ENCODE results near the gene PIGV.

PIGV gene

GRCh38 chr1:26787706-26788514 lies at the start of gene PIGV:
PIGV (plus strand) TSS chr1:26787950; CDS start chr1:26790816, 2,866 bp downstream.
- H3K9ac ChIP-seq (ENCODE audit: low read length in 5 of 5), result peak within 1 kb of the TSS; percentile 94 to 99 (median 96)

GRCh38 chr1:26739329-26739914 lies 48.3 kb upstream of the PIGV start:
- H3K4me3 ChIP-seq (ENCODE audit: low read depth in 1 of 5, low read length in 5 of 5), result no peak overlapping the region
- H3K4me1 ChIP-seq (ENCODE audit: control insufficient read depth in 5 of 5, insufficient read depth in 5 of 5, low read length in 5 of 5), result peaks cover 0 to 26% (median 7%) of the 10 kb centered on the region in 5 donors
- H3K27me3 ChIP-seq (ENCODE audit: control insufficient read depth in 5 of 5, insufficient read depth in 4 of 5, low read length in 5 of 5), result no peaks in the 10 kb centered on the region
- peak overlapping the region in 1 of 5 donors; percentile 11 for H3K9ac ChIP-seq (ENCODE audit: low read length in 5 of 5)
- peaks cover 15 to 61% (median 33%) of the 10 kb centered on the region in 5 donors for H3K36me3 ChIP-seq (ENCODE audit: control insufficient read depth in 5 of 5, insufficient read depth in 5 of 5, low read length in 5 of 5)
- no peak overlapping the region for H3K27ac ChIP-seq (ENCODE audit: low read depth, low read length)
- no peaks in the 10 kb centered on the region for H3K9me3 ChIP-seq (ENCODE audit: control insufficient read depth in 5 of 5, low read length in 5 of 5)

More at GRCh38 chr1:26787706-26788514, at the start of gene PIGV:
- Histone ChIP-seq H3K27ac (ENCODE audit: low read depth, low read length) (peak within 1 kb of the TSS; percentile 100), H3K9me3 (ENCODE audit: control insufficient read depth in 5 of 5, low read length in 5 of 5) (no peaks in the 10 kb centered on the region), H3K4me1 (ENCODE audit: control insufficient read depth in 5 of 5, insufficient read depth in 5 of 5, low read length in 5 of 5) (peaks cover 23 to 85% (median 76%) of the 10 kb centered on the region in 5 donors), H3K4me3 (ENCODE audit: low read depth in 1 of 5, low read length in 5 of 5) (peak within 1 kb of the TSS; percentile 78 to 96 (median 81)), H3K36me3 (ENCODE audit: control insufficient read depth in 5 of 5, insufficient read depth in 5 of 5, low read length in 5 of 5) (peaks cover 0 to 3% (median 0%) of the 10 kb centered on the region in 5 donors), H3K27me3 (ENCODE audit: control insufficient read depth in 5 of 5, insufficient read depth in 4 of 5, low read length in 5 of 5) (no peaks in the 10 kb centered on the region)

GRCh38 chr1:26740023-26740634 lies 47.6 kb upstream of the PIGV start:
- H3K4me1 ChIP-seq (ENCODE audit: control insufficient read depth in 5 of 5, insufficient read depth in 5 of 5, low read length in 5 of 5), result peaks cover 1 to 31% (median 12%) of the 10 kb centered on the region in 5 donors

DNA sequence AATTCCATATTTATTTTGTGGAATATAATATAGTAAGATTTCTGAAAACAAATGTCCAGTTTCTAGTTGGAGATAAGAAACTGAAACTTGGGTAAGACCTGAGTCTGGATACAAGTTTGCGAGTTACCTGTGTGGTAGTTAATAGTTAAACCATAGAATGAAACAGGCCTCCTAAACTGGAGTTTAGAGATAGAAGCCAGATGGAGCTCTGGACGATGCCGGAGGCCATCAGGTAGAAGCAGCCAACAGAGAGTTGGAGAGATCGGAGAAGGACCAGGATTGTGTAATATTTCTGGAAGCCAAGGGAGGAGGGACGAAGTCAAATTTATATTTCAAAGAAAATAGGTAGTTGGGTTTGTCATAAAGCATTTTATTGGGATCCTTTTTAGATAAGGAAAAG lies 46.8 kb upstream of the PIGV start:
- no peak overlapping the region for H3K27ac ChIP-seq (ENCODE audit: low read depth, low read length)
- no peaks in the 10 kb centered on the region for H3K27me3 ChIP-seq (ENCODE audit: control insufficient read depth in 5 of 5, insufficient read depth in 4 of 5, low read length in 5 of 5)
- H3K9me3 ChIP-seq (ENCODE audit: control insufficient read depth in 5 of 5, low read length in 5 of 5), result no peaks in the 10 kb centered on the region
- H3K9ac ChIP-seq (ENCODE audit: low read length in 5 of 5), result no peak overlapping the region
- peaks cover 1 to 38% (median 15%) of the 10 kb centered on the region in 5 donors for H3K4me1 ChIP-seq (ENCODE audit: control insufficient read depth in 5 of 5, insufficient read depth in 5 of 5, low read length in 5 of 5)
- H3K4me3 ChIP-seq (ENCODE audit: low read depth in 1 of 5, low read length in 5 of 5), result no peak overlapping the region
- H3K36me3 ChIP-seq (ENCODE audit: control insufficient read depth in 5 of 5, insufficient read depth in 5 of 5, low read length in 5 of 5), result peaks cover 13 to 59% (median 29%) of the 10 kb centered on the region in 5 donors

More at GRCh38 chr1:26740023-26740634, 47.6 kb upstream of the PIGV start:
- Histone ChIP-seq H3K4me3 (ENCODE audit: low read depth in 1 of 5, low read length in 5 of 5) (no peak overlapping the region), H3K36me3 (ENCODE audit: control insufficient read depth in 5 of 5, insufficient read depth in 5 of 5, low read length in 5 of 5) (peaks cover 15 to 59% (median 31%) of the 10 kb centered on the region in 5 donors), H3K27ac (ENCODE audit: low read depth, low read length) (no peak overlapping the region), H3K9ac (ENCODE audit: low read length in 5 of 5) (peak overlapping the region in 1 of 5 donors; percentile 11), H3K9me3 (ENCODE audit: control insufficient read depth in 5 of 5, low read length in 5 of 5) (no peaks in the 10 kb centered on the region), H3K27me3 (ENCODE audit: control insufficient read depth in 5 of 5, insufficient read depth in 4 of 5, low read length in 5 of 5) (no peaks in the 10 kb centered on the region)

DNA sequence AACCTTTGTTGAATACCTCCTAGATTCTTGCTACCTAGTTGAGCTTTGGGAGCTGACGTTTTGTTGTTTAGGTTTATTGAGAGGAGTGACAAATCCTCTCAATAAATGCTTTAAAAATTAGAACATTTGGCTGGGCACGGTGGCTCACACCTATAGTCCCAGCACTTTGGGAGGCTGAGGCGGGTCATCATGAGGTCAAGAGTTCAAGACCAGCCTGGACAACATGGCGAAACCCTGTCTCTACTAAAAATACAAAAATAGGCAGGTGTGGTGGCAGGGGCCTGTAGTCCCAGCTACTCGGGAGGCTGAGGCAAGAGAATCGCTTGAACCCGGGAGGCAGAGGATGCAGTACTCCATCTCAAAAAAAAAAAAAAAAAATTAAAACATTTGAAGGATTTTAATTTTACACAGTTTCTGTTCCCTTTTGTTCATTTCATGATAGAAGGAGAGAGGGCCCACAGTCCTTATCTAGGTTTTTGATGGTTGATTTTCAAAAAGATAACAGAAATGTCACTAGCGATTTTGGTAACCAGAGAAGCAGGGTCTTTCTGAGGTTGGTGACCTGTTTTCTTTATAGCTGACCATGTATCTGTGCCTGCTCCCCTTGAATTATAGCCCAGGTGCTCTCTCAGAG lies 44.2 kb upstream of the PIGV start:
- peaks cover 13 to 50% (median 21%) of the 10 kb centered on the region in 5 donors for H3K36me3 ChIP-seq (ENCODE audit: control insufficient read depth in 5 of 5, insufficient read depth in 5 of 5, low read length in 5 of 5)
- no peaks in the 10 kb centered on the region for H3K9me3 ChIP-seq (ENCODE audit: control insufficient read depth in 5 of 5, low read length in 5 of 5)
- no peak overlapping the region for H3K4me3 ChIP-seq (ENCODE audit: low read depth in 1 of 5, low read length in 5 of 5)
- no peaks in the 10 kb centered on the region for H3K27me3 ChIP-seq (ENCODE audit: control insufficient read depth in 5 of 5, insufficient read depth in 4 of 5, low read length in 5 of 5)
- peaks cover 1 to 47% (median 25%) of the 10 kb centered on the region in 5 donors for H3K4me1 ChIP-seq (ENCODE audit: control insufficient read depth in 5 of 5, insufficient read depth in 5 of 5, low read length in 5 of 5)
- peak overlapping the region; percentile 84 for H3K27ac ChIP-seq (ENCODE audit: low read depth, low read length)
- no peak overlapping the region for H3K9ac ChIP-seq (ENCODE audit: low read length in 5 of 5)

- Histone ChIP-seq H3K9ac (ENCODE audit: low read length in 5 of 5) (peak overlapping the region in 1 of 5 donors; percentile 25), H3K27ac (ENCODE audit: low read depth, low read length) (peak overlapping the region; percentile 84)
Observed at GRCh38 chr1:26744075-26744959, 43.4 kb upstream of the PIGV start.

GRCh38 chr1:26745191-26745590 lies 42.6 kb upstream of the PIGV start:
- Histone ChIP-seq H3K27me3 (ENCODE audit: control insufficient read depth in 5 of 5, insufficient read depth in 4 of 5, low read length in 5 of 5) (no peaks in the 10 kb centered on the region), H3K27ac (ENCODE audit: low read depth, low read length) (peak overlapping the region; percentile 84), H3K9me3 (ENCODE audit: control insufficient read depth in 5 of 5, low read length in 5 of 5) (no peaks in the 10 kb centered on the region), H3K4me1 (ENCODE audit: control insufficient read depth in 5 of 5, insufficient read depth in 5 of 5, low read length in 5 of 5) (peaks cover 1 to 53% (median 36%) of the 10 kb centered on the region in 5 donors), H3K9ac (ENCODE audit: low read length in 5 of 5) (no peak overlapping the region), H3K4me3 (ENCODE audit: low read depth in 1 of 5, low read length in 5 of 5) (no peak overlapping the region), H3K36me3 (ENCODE audit: control insufficient read depth in 5 of 5, insufficient read depth in 5 of 5, low read length in 5 of 5) (peaks cover 8 to 48% (median 25%) of the 10 kb centered on the region in 5 donors)

More at GRCh38 chr1:26744075-26744959, 43.4 kb upstream of the PIGV start:
- Histone ChIP-seq H3K9me3 (ENCODE audit: control insufficient read depth in 5 of 5, low read length in 5 of 5) (no peaks in the 10 kb centered on the region), H3K36me3 (ENCODE audit: control insufficient read depth in 5 of 5, insufficient read depth in 5 of 5, low read length in 5 of 5) (peaks cover 13 to 50% (median 22%) of the 10 kb centered on the region in 5 donors), H3K4me1 (ENCODE audit: control insufficient read depth in 5 of 5, insufficient read depth in 5 of 5, low read length in 5 of 5) (peaks cover 1 to 49% (median 28%) of the 10 kb centered on the region in 5 donors), H3K27me3 (ENCODE audit: control insufficient read depth in 5 of 5, insufficient read depth in 4 of 5, low read length in 5 of 5) (no peaks in the 10 kb centered on the region), H3K4me3 (ENCODE audit: low read depth in 1 of 5, low read length in 5 of 5) (no peak overlapping the region)

GRCh38 chr1:26747048-26747447 lies 40.7 kb upstream of the PIGV start:
- Histone ChIP-seq H3K9ac (ENCODE audit: low read length in 5 of 5) (no peak overlapping the region), H3K27me3 (ENCODE audit: control insufficient read depth in 5 of 5, insufficient read depth in 4 of 5, low read length in 5 of 5) (no peaks in the 10 kb centered on the region), H3K4me3 (ENCODE audit: low read depth in 1 of 5, low read length in 5 of 5) (no peak overlapping the region), H3K27ac (ENCODE audit: low read depth, low read length) (no peak overlapping the region), H3K9me3 (ENCODE audit: control insufficient read depth in 5 of 5, low read length in 5 of 5) (no peaks in the 10 kb centered on the region), H3K36me3 (ENCODE audit: control insufficient read depth in 5 of 5, insufficient read depth in 5 of 5, low read length in 5 of 5) (peaks cover 0 to 38% (median 18%) of the 10 kb centered on the region in 5 donors), H3K4me1 (ENCODE audit: control insufficient read depth in 5 of 5, insufficient read depth in 5 of 5, low read length in 5 of 5) (peaks cover 5 to 58% (median 37%) of the 10 kb centered on the region in 5 donors)

- H3K36me3 ChIP-seq (ENCODE audit: control insufficient read depth in 5 of 5, insufficient read depth in 5 of 5, low read length in 5 of 5), result peaks cover 0 to 29% (median 12%) of the 10 kb centered on the region in 5 donors
Observed at GRCh38 chr1:26748351-26748750, 39.4 kb upstream of the PIGV start.

More at GRCh38 chr1:26748351-26748750, 39.4 kb upstream of the PIGV start:
- Histone ChIP-seq H3K4me1 (ENCODE audit: control insufficient read depth in 5 of 5, insufficient read depth in 5 of 5, low read length in 5 of 5) (peaks cover 11 to 71% (median 46%) of the 10 kb centered on the region in 5 donors), H3K4me3 (ENCODE audit: low read depth in 1 of 5, low read length in 5 of 5) (no peak overlapping the region), H3K27ac (ENCODE audit: low read depth, low read length) (no peak overlapping the region), H3K9me3 (ENCODE audit: control insufficient read depth in 5 of 5, low read length in 5 of 5) (no peaks in the 10 kb centered on the region), H3K27me3 (ENCODE audit: control insufficient read depth in 5 of 5, insufficient read depth in 4 of 5, low read length in 5 of 5) (no peaks in the 10 kb centered on the region), H3K9ac (ENCODE audit: low read length in 5 of 5) (no peak overlapping the region)

All from subcutaneous abdominal adipose tissue (tissue), 5 donors.